Endodermal cell (in vitro differentiated cells): ENCODE measurements around the gene HSPG2. TPM values are rescaled to one million over a fixed set of nuclear protein-coding genes. Genes with fewer than 3 reads are reported as not detected.

Experiments used
- DNase-seq: peaks from one replicate; pipeline ENCODE4 v3.0.0-alpha.2; 2017
- H3K27ac ChIP-seq: 2 replicates; pipeline ENCODE4 v1.5.1; 2013; ENCODE audit warnings: mild to moderate bottlenecking, low read depth, low read length, moderate library complexity
- H3K27me3 ChIP-seq: 2 replicates; pipeline ENCODE4 v1.6.1; 2013; ENCODE audit warnings: mild to moderate bottlenecking, low read length, moderate library complexity; ENCODE audit not compliant: insufficient read depth, control insufficient read depth, poor library complexity, severe bottlenecking
- H3K36me3 ChIP-seq: 2 replicates; pipeline ENCODE4 v1.7.0; 2013; ENCODE audit warnings: mild to moderate bottlenecking, low read length, moderate library complexity; ENCODE audit not compliant: control insufficient read depth, insufficient read depth
- H3K4me1 ChIP-seq: one replicate; pipeline ENCODE4 v1.7.0; 2013; ENCODE audit warnings: low read length; ENCODE audit not compliant: control insufficient read depth, insufficient read depth
- H3K4me3 ChIP-seq: 2 replicates; pipeline ENCODE4 v1.5.1; 2013; ENCODE audit warnings: mild to moderate bottlenecking, low read length, moderate library complexity
- H3K9ac ChIP-seq: 2 replicates; pipeline ENCODE4 v1.6.1; 2013; ENCODE audit warnings: mild to moderate bottlenecking, low read length, moderate library complexity; ENCODE audit not compliant: poor library complexity, severe bottlenecking; ENCODE audit errors: extremely low read depth
- H3K9me3 ChIP-seq: 2 replicates; pipeline ENCODE4 v1.6.1; 2013; ENCODE audit warnings: mild to moderate bottlenecking, low read length, moderate library complexity; ENCODE audit not compliant: control insufficient read depth
- H3K27ac Mint-ChIP-seq: 2 replicates; pipeline ENCODE4 v1.8.0; 2020; ENCODE audit warnings: mixed read lengths
- H3K27me3 Mint-ChIP-seq: 2 replicates; pipeline ENCODE4 v1.8.0; 2021; ENCODE audit warnings: mild to moderate bottlenecking, mixed read lengths; ENCODE audit not compliant: insufficient read depth
- H3K36me3 Mint-ChIP-seq: 2 replicates; pipeline ENCODE4 v1.8.0; 2020; ENCODE audit warnings: low read depth, mixed read lengths
- H3K4me1 Mint-ChIP-seq: 2 replicates; pipeline ENCODE4 v1.8.0; 2020; ENCODE audit warnings: mixed read lengths
- H3K4me3 Mint-ChIP-seq: 2 replicates; pipeline ENCODE4 v1.8.0; 2020; ENCODE audit warnings: mild to moderate bottlenecking, moderate library complexity, mixed read lengths
- H3K9me3 Mint-ChIP-seq: 2 replicates; pipeline ENCODE4 v1.8.0; 2020; ENCODE audit warnings: mild to moderate bottlenecking, mixed read lengths
- WGBS, 2 experiments: methylation state at CpG; one replicate each; pipeline versions ENCODE4 v1.1.5 to v1.1.7; 2013; ENCODE audit warnings: missing lambda C conversion rate in 2 of 2, mixed read lengths in 1 of 2; ENCODE audit not compliant: insufficient coverage in 1 of 2, insufficient read length in 1 of 2; 5-methylcytosine and 5-hydroxymethylcytosine counted together
- total RNA-seq, 2 donors: library from RNA; stranded (reverse); fragmentation: NEBNext Ultra II Directional in 1 of 2; extraction: Animal tissue kit (Norgen Biotek cat#: 25700) in 1 of 2; gene quantifications; 2 replicates in 1 of 2; 3 replicates in 1 of 2; pipeline ENCODE4 v1.2.1, GENCODE V29; 2021
- TF ChIP-seq, protein P1 (sequence below): fragments of 200-600 bp; sonication (generic); conservative IDR thresholded peaks from 2 replicates; pipeline ENCODE4 v1.5.0; 2021; ENCODE audit warnings: antibody characterized with exemption, mild to moderate bottlenecking

The HSPG2 gene
- total RNA-seq, 2 donors from 2014 or later = 222 to 227 TPM

DNA sequence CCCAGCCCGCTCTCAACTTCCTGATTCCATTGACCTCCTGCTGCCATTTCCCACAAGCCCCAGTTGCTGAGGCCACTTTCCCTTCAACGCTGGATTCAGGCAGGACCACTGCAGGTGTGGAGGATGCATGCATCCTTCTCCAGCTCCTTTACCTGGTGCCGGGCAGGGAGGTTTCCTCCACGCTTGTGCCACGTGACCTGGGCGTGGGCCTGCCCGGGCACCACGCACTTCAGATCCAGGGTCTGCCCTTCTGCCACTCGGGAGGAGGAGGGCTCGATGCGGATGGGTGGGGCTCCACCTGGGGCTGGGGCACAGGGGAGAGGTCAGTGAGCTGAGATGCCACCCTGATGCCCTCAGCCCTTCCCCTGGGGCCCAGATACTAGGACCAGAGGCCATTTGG, 93.1 kb downstream of the HSPG2 start:
- TF ChIP-seq, protein P1, sequence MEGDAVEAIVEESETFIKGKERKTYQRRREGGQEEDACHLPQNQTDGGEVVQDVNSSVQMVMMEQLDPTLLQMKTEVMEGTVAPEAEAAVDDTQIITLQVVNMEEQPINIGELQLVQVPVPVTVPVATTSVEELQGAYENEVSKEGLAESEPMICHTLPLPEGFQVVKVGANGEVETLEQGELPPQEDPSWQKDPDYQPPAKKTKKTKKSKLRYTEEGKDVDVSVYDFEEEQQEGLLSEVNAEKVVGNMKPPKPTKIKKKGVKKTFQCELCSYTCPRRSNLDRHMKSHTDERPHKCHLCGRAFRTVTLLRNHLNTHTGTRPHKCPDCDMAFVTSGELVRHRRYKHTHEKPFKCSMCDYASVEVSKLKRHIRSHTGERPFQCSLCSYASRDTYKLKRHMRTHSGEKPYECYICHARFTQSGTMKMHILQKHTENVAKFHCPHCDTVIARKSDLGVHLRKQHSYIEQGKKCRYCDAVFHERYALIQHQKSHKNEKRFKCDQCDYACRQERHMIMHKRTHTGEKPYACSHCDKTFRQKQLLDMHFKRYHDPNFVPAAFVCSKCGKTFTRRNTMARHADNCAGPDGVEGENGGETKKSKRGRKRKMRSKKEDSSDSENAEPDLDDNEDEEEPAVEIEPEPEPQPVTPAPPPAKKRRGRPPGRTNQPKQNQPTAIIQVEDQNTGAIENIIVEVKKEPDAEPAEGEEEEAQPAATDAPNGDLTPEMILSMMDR = no peak
- Histone ChIP-seq H3K36me3 (peaks cover 84% of the 10 kb centered on the region), H3K27ac (no peak overlapping the region), H3K9ac (no peak overlapping the region), H3K4me3 (no peak overlapping the region), H3K27me3 (no peaks in the 10 kb centered on the region), H3K4me1 (no peaks in the 10 kb centered on the region), H3K9me3 (no peaks in the 10 kb centered on the region)
- no peaks in the 10 kb centered on the region for H3K9me3 Mint-ChIP-seq
- DNase-seq = no peak
- no peaks in the 10 kb centered on the region for H3K4me1 Mint-ChIP-seq
- H3K27ac Mint-ChIP-seq = no peak overlapping the region
- no peaks in the 10 kb centered on the region for H3K27me3 Mint-ChIP-seq
- no peak overlapping the region for H3K4me3 Mint-ChIP-seq
- WGBS, 2 experiments = 95 to 97% methylated on average over 11 of the region's 11 CpGs
- peaks cover 52% of the 10 kb centered on the region for H3K36me3 Mint-ChIP-seq

DNA sequence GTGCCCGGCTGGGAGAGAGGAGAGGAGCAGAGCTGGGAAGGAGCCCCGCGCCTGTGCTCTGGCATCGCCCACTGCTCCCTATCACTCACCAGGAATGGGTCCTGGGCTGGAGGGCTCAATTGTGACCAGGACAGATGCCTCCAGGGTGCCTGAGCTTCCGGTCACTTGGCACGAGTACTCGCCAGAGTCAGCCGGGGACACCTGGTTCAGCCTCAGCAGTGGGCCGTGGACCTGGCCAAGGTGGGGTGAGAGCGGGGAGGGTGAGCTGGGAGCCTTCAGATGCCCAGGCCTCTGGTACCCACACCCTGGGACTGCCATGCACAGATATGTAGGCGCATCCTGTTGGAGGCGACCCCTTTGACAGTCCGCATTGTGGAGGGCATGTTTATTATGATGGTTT, 93.9 kb downstream of the HSPG2 start:
- H3K9me3 Mint-ChIP-seq = no peaks in the 10 kb centered on the region
- DNase-seq = no peak
- Histone ChIP-seq H3K4me1 (no peaks in the 10 kb centered on the region), H3K27ac (no peak overlapping the region), H3K9me3 (no peaks in the 10 kb centered on the region), H3K9ac (no peak overlapping the region), H3K27me3 (no peaks in the 10 kb centered on the region), H3K36me3 (peaks cover 80% of the 10 kb centered on the region), H3K4me3 (no peak overlapping the region)
- 94 to 97% methylated on average over 4 to 13 of the region's 13 CpGs for WGBS, 2 experiments
- TF ChIP-seq, protein P1 = no peak
- no peak overlapping the region for H3K4me3 Mint-ChIP-seq
- H3K27me3 Mint-ChIP-seq = no peaks in the 10 kb centered on the region
- H3K27ac Mint-ChIP-seq = no peak overlapping the region
- peaks cover 59% of the 10 kb centered on the region for H3K36me3 Mint-ChIP-seq
- H3K4me1 Mint-ChIP-seq = no peaks in the 10 kb centered on the region

DNA sequence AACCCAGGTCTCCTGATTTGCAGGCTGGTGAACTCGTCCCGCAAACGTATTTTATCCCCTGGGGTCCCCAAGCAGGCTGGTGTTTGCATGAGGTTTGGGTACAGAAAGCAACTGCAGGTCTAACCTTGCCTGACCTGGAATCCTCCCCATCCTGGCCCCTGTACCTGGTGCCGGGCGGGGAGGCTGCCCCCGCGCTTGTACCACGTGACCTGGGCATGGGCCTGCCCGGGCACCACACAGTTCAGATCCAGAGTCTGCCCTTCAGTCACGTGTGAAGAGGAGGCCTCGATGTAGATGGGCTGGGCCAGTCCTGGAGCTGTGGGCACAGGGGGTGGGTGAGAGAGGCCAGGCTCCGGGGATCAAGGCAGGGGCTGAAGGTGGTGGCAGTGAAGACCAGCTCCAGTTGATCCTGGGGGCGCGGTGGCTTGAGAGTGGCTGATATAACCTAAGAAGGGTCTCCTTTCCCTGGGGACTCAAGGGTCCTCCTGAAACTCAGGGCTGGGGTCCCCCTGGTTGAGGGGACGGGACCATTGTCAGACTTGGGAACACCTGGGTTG, 94.4 kb downstream of the HSPG2 start:
- no peaks in the 10 kb centered on the region for H3K9me3 ChIP-seq
- 95 to 100% methylated on average over 7 to 15 of the region's 15 CpGs for WGBS, 2 experiments
- H3K4me3 ChIP-seq = no peak overlapping the region
- Mint-ChIP-seq H3K9me3 (no peaks in the 10 kb centered on the region), H3K4me1 (no peaks in the 10 kb centered on the region), H3K27me3 (no peaks in the 10 kb centered on the region), H3K27ac (no peak overlapping the region), H3K36me3 (peaks cover 61% of the 10 kb centered on the region), H3K4me3 (no peak overlapping the region)
- H3K27me3 ChIP-seq = no peaks in the 10 kb centered on the region
- no peak overlapping the region for H3K9ac ChIP-seq
- TF ChIP-seq, protein P1 = no peak
- no peak overlapping the region for H3K27ac ChIP-seq
- peaks cover 80% of the 10 kb centered on the region for H3K36me3 ChIP-seq
- no peak for DNase-seq
- H3K4me1 ChIP-seq = no peaks in the 10 kb centered on the region
